Kidney (tissue), 14 donors: ENCODE measurements around the gene PIGX. TPM values are rescaled to one million over a fixed set of nuclear protein-coding genes. Genes with fewer than 3 reads are reported as not detected.

ENCODE experiments used
- DNase-seq, 5 donors: peaks; one replicate each; pipeline ENCODE4 v3.0.0-alpha.2; 2013 to 2020
- FAIRE-seq: peaks from 2 replicates; lab custom pipeline; 2012; peaks lifted over from hg19 to GRCh38; lab: Jason Lieb, UNC
- H3K27ac ChIP-seq, 2 donors: one replicate each; pipeline ENCODE4 v1.7.0; 2013; ENCODE audit warnings: low read depth in 2 of 2, low read length in 2 of 2, inconsistent platforms in 1 of 2
- H3K27me3 ChIP-seq: one replicate; pipeline ENCODE4 v1.7.1; 2013; ENCODE audit warnings: low read length, inconsistent platforms; ENCODE audit not compliant: control insufficient read depth, insufficient read depth
- H3K36me3 ChIP-seq, 3 donors: one replicate each; pipeline versions ENCODE4 v1.7.0 to v1.7.1; 2013; ENCODE audit warnings: low read length in 3 of 3, control low read depth in 1 of 3, inconsistent platforms in 1 of 3; ENCODE audit not compliant: insufficient read depth in 3 of 3, control insufficient read depth in 2 of 3
- H3K4me1 ChIP-seq, 3 donors: one replicate each; pipeline versions ENCODE4 v1.7.0 to v1.7.1; 2013; ENCODE audit warnings: low read length in 3 of 3, inconsistent platforms in 1 of 3, low read depth in 1 of 3; ENCODE audit not compliant: control insufficient read depth in 2 of 3, insufficient read depth in 2 of 3
- H3K4me3 ChIP-seq, 3 donors: one replicate each; pipeline versions ENCODE4 v1.7.0 to v1.8.1; 2013; ENCODE audit warnings: low read length in 3 of 3, control low read depth in 1 of 3, inconsistent platforms in 1 of 3
- H3K9ac ChIP-seq, 3 donors: one replicate each; pipeline versions ENCODE4 v1.7.0 to v1.7.1; 2013; ENCODE audit warnings: low read length in 3 of 3, control low read depth in 1 of 3, inconsistent platforms in 1 of 3
- H3K9me3 ChIP-seq, 3 donors: one replicate each; pipeline versions ENCODE4 v1.7.0 to v1.7.1; 2013; ENCODE audit warnings: low read length in 3 of 3, control low read depth in 1 of 3, inconsistent platforms in 1 of 3; ENCODE audit not compliant: control insufficient read depth in 2 of 3, insufficient read depth in 1 of 3
- intact Hi-C: fragments of 100-400 bp; cut with DNase I; formaldehyde crosslinking; loops from one replicate; pipeline ENCODE4 v1.11.1; 2022
- polyA plus RNA-seq: library from polyadenylated mRNA; stranded (reverse); fragments of 350-450 nt; fragmentation: Illumina TruSeq; extraction: RNeasy Lipid Tissue Mini Kit (QIAGEN cat#74804); gene quantifications from one replicate; pipeline ENCODE4 v1.2.3, GENCODE V29; 2014; ENCODE audit warnings: low read depth, low replicate concordance; ENCODE audit not compliant: insufficient read depth
- total RNA-seq: library from RNA; stranded (reverse); fragmentation: NEBNext Ultra II Directional; extraction: Animal tissue kit (Norgen Biotek cat#: 25700); gene quantifications from one replicate; pipeline ENCODE4 v1.2.1, GENCODE V29; 2021
- TF ChIP-seq, protein P1 (sequence below): IDR thresholded peaks from 3 replicates; pipeline ENCODE4 v1.5.1; 2012; ENCODE audit warnings: mild to moderate bottlenecking, moderate library complexity, borderline replicate concordance; ENCODE audit not compliant: insufficient read depth; ENCODE audit errors: extremely low read depth
- donor health status: control.
- donor health status: control.
- donor health status: control.
- donor health status: control.
- donor health status: control.
- donor health status: DM: yes; HTN: yes; CAD: no.
- donor health status: Normal renal cell carcinoma (clear cell type).

Gene PIGX
- total and polyA plus RNA-seq, 2 donors from 2014 or later: 15.7 to 19.6 TPM

DNA sequence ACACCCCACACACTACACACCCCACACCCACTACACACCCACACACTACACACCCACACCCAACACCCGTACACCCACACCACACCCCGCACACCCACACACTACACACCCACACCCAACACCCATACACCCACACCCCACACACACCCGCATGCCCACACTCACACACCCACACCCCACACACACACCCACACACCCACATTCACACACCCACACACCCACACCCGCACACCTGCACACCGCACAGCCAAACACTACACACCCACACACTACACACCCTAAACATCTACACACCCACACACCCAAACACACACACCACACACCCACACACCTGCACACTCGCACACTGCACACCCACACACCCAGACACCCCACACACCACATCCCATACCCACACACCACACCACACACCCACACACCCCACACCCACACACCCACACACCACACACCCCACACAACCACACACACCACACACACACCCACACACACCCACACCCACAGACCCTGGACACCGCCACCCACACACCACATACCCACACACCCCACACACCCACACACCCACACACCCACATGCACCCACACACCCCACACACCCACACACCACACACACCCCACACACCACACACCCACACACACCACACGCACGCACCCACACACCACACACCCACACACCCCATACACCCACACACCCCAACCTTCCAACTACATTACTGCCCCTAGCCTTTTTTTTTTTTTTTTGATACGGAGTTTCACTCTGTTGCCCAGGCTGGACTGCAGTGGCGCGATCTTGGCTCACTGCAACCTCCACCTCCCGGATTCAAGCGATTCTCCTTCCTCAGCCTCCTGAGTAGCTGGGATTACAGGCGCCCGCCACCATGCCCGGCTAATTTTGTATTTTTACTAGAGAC lies 17.0 kb upstream of the PIGX start:
- DNase-seq (no peak), FAIRE-seq (no peak)
- no peaks in the 10 kb centered on the region for H3K9me3 ChIP-seq
- no peak overlapping the region for H3K27ac ChIP-seq
- intact Hi-C loops: no loop called here
- no peaks in the 10 kb centered on the region for H3K27me3 ChIP-seq
- H3K4me1 ChIP-seq: no peaks in the 10 kb centered on the region
- no peaks in the 10 kb centered on the region for H3K36me3 ChIP-seq
- TF ChIP-seq, protein P1, sequence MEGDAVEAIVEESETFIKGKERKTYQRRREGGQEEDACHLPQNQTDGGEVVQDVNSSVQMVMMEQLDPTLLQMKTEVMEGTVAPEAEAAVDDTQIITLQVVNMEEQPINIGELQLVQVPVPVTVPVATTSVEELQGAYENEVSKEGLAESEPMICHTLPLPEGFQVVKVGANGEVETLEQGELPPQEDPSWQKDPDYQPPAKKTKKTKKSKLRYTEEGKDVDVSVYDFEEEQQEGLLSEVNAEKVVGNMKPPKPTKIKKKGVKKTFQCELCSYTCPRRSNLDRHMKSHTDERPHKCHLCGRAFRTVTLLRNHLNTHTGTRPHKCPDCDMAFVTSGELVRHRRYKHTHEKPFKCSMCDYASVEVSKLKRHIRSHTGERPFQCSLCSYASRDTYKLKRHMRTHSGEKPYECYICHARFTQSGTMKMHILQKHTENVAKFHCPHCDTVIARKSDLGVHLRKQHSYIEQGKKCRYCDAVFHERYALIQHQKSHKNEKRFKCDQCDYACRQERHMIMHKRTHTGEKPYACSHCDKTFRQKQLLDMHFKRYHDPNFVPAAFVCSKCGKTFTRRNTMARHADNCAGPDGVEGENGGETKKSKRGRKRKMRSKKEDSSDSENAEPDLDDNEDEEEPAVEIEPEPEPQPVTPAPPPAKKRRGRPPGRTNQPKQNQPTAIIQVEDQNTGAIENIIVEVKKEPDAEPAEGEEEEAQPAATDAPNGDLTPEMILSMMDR: no peak
- no peak overlapping the region for H3K4me3 ChIP-seq
- no peak overlapping the region for H3K9ac ChIP-seq

DNA sequence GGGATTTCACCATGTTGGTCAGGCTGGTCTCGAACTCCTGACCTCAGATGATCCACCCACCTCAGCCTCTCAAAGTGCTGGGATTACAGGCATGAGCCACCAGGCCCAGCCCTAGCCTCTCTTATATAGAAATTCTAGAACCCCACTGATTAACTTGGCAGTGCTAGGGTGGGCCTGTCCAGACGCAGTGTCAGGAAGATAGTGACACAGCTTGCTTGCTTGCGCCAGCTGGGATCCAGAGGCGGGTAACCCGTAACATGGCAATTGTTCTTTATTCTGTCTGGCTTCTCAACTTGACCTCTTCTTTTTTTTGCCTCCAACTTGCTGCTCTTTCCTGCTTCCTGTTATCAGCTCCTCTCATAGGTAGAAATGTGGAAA lies 16.3 kb upstream of the PIGX start:
- no peak for FAIRE-seq
- H3K36me3 ChIP-seq: no peaks in the 10 kb centered on the region
- intact Hi-C loops: no loop called here
- H3K27ac ChIP-seq: no peak overlapping the region
- H3K27me3 ChIP-seq: no peaks in the 10 kb centered on the region
- H3K9ac ChIP-seq: no peak overlapping the region
- no peaks in the 10 kb centered on the region for H3K9me3 ChIP-seq
- no peaks in the 10 kb centered on the region for H3K4me1 ChIP-seq
- no peak overlapping the region for H3K4me3 ChIP-seq
- DNase-seq: no peak
- TF ChIP-seq, protein P1: no peak

DNA sequence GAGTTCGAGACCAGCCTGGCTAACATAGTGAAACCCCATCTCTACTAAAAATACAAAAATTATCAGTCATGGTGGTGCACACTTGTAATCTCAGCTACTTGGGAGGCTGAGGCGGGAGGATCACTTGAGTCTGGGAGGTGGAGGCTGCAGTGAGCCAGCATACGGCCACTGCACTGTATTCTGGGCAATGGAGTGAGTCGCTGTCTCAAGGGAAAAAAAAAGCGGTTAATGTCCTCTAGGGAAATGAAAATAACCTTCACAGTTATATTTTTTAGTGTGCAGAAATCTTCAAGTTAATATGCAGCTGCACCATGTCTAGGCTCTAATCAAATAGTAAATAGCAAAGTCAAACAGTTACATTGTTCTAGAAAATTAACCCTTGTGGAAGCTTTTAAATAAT lies 14.9 kb upstream of the PIGX start:
- FAIRE-seq (no peak), DNase-seq (no peak)
- no peaks in the 10 kb centered on the region for H3K36me3 ChIP-seq
- H3K27me3 ChIP-seq: no peaks in the 10 kb centered on the region
- no peaks in the 10 kb centered on the region for H3K4me1 ChIP-seq
- no peaks in the 10 kb centered on the region for H3K9me3 ChIP-seq
- intact Hi-C loops: no loop called here
- no peak overlapping the region for H3K4me3 ChIP-seq
- TF ChIP-seq, protein P1: no peak
- no peak overlapping the region for H3K27ac ChIP-seq
- H3K9ac ChIP-seq: no peak overlapping the region
